GM12873 (cell line): ENCODE results near the gene OR51A7.

Experiments used
- TF ChIP-seq, protein P1 (sequence below): IDR thresholded peaks from 2 replicates; pipeline ENCODE4 v1.5.1; 2012; ENCODE audit warnings: low read depth, mild to moderate bottlenecking, moderate library complexity, low read length, control low read depth; ENCODE audit not compliant: insufficient read depth; ENCODE audit errors: missing control alignments

Gene OR51A7

GRCh38 chr11:4884361-4884760 is 19.2 kb upstream of the OR51A7 start:
- TF ChIP-seq, protein P1, sequence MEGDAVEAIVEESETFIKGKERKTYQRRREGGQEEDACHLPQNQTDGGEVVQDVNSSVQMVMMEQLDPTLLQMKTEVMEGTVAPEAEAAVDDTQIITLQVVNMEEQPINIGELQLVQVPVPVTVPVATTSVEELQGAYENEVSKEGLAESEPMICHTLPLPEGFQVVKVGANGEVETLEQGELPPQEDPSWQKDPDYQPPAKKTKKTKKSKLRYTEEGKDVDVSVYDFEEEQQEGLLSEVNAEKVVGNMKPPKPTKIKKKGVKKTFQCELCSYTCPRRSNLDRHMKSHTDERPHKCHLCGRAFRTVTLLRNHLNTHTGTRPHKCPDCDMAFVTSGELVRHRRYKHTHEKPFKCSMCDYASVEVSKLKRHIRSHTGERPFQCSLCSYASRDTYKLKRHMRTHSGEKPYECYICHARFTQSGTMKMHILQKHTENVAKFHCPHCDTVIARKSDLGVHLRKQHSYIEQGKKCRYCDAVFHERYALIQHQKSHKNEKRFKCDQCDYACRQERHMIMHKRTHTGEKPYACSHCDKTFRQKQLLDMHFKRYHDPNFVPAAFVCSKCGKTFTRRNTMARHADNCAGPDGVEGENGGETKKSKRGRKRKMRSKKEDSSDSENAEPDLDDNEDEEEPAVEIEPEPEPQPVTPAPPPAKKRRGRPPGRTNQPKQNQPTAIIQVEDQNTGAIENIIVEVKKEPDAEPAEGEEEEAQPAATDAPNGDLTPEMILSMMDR = no peak

DNA sequence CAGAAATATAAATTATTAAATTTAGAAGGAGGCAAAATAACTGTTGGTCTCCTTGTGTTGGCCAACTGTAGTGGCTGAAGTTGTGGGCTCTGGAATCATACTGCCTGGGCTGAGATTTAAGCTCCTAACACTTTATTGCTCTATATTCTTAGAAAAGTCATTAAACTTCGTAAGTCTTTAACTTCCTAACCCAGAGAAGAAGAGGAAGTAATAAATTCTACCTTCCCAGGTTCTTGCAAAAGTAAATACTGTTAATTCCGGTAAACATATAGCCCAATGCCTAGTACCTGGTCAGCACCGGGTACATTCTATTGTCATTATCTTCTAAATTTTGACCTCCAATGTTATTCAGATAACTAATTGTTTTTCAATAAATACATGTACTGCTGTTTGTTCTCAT is 17.4 kb upstream of the OR51A7 start:
- TF ChIP-seq, protein P1 = no peak

- TF ChIP-seq, protein P1 = no peak
Measured at GRCh38 chr11:4887591-4887990, 16.0 kb upstream of the OR51A7 start.

GRCh38 chr11:4890279-4890678 is 13.3 kb upstream of the OR51A7 start:
- TF ChIP-seq, protein P1 = no peak

DNA sequence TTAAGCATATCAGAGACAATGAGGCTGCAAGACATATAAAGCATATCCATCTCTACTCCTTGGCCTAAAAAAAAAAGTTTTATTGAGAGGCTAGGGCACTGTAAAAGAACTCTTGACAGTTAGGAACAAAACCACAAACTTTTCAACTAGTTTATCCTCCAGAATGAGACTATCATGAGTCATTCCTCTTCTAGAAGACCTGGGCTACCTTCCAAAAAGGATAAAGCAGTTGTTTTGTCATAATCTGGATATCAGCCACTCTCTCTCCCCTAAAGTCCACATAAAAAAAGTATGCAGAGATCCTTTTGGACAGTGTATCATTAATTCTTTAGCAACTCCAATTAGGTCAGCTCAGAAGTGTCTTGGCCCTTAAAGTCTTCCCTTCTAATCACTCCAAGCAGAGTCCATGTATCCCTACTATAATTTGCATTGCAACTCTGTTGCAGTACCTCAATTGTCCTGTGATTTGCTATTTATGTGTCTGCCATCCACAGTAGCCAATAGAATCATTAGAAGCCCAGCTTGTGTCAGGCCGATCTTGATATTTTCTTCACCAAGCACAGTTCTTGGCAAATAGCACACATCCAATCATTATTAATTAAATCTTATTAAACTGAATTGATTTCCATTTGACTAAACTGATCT is 11.5 kb upstream of the OR51A7 start:
- TF ChIP-seq, protein P1 = peak; percentile 12

GRCh38 chr11:4916581-4916980 is 13.0 kb downstream of the OR51A7 start:
- TF ChIP-seq, protein P1 = no peak

GRCh38 chr11:4919250-4919649 is 15.7 kb downstream of the OR51A7 start, which contains the start of gene OR51G2:
TSS of gene OR51G2 (minus strand) at chr11:4919350. CDS start at chr11:4915663, 3,687 bp downstream.
- TF ChIP-seq, protein P1 = no peak
